ENCODE measurements around the gene CCDC157. TPM values are rescaled to one million over a fixed set of nuclear protein-coding genes. Genes with fewer than 3 reads are reported as not detected.

Gene CCDC157
- total RNA-seq, 1 donor from 2014 or later = 1.7 TPM

DNA sequence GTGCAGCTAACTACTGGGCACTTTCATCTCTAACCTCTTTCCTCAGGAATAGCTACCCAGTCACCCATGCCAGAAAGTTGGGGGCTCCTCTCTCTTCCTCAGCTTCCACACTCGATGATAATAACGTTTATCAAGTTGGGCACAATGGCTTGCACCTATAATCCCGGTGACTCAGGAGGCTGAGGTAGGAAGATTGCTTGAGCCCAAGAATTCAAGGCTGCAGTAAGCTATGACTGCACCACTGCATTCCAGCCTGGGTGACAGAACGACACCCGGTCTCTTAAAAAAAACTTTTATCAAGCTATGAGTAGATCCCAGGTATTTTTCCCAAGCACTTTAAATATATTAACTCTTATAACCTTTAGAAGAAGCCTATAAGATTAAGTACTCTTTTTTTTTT is 2.2 kb upstream of the CCDC157 start:
- DNase-seq (ENCODE audit: low spot score) = no peak

DNA sequence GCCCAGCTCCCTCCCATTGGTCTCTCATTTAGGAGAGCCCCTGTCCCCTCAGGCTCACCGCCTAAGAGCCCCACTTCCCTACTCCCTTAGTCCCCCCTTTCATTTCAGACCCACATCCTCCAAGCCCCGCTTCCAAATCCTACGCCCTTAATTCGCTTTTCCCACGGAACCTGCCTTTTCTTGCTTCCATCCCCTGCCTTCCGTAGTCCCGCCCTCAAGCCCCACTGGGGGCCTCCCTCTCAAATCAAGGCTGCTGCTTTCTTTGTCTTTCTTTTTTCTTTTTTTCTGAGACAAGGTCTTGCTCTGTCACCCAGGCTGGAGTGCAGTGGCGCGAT is 396 bp downstream of the CCDC157 start:
- DNase-seq (ENCODE audit: low spot score) = no peak

DNA sequence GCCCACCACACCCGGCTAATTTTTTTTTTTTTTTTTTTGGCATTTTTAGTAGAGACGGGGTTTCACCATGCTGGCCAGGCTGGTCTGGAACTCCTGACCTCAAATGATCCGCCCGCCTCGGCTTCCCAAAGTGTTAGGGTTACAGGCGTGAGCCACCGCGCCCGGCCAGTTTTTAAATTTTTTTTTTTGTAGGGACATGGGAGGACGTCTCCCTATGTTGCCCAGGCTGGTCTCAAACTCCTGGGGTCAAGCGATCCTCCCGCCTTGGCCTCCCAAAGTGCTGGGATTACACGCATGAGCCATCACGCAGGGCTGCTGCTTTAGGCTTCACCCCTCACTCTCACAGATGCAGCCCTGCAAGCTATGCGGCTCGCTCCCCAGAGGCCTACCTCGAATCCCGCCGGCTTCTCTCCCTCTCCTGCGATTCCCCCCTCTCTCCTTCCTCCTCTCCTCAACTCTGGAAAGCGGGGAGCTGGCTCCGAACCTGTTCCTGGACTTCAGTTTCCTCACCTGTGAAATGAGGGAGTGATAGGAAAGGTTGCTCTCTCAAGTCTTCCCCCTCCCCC is 926 bp downstream of the CCDC157 start:
- no peak for DNase-seq (ENCODE audit: low spot score)

DNA sequence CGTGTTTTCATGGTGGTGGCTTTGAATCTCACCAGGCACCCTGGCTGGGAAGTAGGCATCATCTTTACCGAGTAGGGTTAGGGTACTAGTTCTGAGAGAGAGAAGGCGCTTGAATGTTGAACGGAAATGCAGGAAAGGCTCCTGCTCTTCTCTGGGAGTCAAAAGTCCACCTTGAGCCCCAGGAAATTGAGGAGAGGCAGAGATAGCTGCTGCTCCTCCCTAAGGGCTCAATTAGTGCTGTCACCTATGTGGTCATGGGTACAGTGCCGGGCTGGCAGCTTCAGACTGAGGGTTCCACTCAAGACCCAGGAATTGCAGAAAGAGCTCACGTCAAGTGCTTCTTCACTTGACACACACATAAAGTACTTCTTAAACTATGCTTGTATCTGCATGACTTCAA is 1.7 kb downstream of the CCDC157 start:
- no peak for DNase-seq (ENCODE audit: low spot score)

DNA sequence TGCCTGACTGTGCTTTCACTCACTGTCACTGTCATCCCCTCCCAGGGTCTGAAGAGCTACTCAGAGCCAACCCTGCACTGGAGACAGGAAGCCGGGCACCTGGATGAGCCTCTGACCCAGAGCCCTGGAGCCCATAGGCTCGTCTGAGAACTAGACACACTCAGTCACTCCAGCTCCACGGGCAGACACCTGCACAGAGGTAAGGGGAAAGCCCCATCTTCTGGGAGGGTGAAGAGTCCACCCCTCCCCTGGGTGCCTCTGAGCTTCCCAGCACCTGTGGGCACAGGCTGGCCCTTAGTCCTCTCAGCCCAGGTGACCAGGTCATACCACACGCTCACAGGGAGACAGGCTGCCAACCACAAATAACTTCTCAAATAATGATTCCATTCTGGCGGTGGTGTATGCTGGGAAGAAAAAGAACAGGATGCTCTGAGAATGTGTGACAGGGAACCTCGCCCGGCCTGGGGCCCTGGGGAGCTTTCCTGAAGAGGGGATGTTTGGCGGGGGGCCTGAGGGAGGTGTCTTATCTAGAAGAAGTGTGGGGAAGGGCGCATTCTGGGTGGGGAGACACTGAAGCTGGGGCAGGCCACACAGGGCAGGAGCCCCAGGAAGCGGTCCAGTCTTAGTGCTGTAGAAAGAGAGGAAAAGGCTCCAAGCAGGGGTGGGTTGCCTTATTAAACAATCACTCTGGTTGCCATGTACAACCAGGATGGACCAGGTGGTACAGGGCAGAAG is 5.3 kb downstream of the CCDC157 start:
- DNase-seq (ENCODE audit: low spot score) = no peak

DNA sequence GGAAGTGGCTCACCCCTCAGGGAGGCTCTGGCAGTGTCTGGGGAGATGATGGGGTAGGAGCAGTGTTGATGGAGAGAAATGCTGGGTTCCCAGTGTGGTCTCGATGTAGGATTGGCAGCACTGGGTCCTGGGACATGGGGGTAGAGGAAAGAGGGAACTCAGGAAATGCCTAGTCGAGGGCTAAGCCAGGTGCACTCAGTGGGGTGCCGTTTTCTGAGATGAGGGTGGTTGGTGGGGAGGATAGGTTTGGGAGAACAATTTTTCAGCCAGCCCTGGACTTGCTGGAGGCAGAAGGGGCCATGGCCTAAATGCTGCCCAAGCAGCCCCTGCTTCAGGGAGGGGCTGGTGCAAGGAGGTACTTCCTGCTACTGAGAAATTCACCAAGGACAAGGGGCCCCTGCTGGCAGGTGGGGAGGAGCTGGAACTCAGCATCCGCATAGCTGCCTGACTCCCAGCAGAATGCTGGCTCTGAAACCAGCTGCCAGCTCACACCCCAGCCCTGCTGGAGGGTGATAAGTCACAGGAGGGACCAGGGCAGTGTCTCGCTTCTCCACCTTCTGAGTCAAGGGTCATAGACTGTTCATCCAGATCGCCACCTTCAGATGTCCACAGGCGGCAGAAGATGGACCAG is 6.0 kb downstream of the CCDC157 start:
- no peak for DNase-seq (ENCODE audit: low spot score)

DNA sequence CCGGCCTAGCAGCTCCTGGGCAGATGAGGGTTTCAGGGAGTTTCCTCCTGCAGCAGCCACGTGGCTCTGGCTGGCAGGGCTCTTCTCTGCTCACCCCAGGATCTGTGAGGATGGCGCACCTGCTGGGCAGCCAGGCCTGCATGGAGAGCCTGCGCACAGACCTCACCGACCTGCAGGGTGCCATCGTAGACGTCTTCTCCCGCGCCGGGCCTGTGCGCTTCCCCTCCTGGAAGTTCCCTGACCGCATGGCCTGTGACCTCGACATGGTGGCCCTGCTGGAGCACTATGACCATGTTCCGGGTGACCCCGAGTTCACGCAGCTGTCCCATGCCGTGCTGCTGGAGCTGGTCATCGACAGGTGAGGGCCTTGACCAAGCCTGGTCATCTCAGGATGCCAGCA is 9.1 kb downstream of the CCDC157 start:
- DNase-seq (ENCODE audit: low spot score) = no peak

DNA sequence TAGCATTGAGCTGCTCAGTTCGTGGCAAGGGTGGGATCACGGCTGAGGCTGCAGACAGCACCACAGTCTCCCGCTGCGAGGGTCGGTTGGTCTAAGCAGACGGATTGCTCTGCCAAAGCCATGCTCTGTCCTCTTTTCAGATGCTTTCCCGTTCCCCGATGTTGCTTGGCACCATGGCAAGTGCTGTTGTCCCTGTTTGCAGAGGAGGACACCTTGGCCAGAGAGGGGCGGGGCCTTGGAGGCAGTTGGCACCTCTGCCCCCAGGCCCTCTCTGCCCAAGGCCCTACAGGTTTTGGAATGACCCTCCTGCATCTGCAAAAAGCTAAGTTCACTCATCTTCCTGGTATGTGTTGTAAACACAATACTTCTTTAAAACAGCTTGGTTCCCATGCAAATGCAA is 11.6 kb downstream of the CCDC157 start:
- no peak for DNase-seq (ENCODE audit: low spot score)

DNA sequence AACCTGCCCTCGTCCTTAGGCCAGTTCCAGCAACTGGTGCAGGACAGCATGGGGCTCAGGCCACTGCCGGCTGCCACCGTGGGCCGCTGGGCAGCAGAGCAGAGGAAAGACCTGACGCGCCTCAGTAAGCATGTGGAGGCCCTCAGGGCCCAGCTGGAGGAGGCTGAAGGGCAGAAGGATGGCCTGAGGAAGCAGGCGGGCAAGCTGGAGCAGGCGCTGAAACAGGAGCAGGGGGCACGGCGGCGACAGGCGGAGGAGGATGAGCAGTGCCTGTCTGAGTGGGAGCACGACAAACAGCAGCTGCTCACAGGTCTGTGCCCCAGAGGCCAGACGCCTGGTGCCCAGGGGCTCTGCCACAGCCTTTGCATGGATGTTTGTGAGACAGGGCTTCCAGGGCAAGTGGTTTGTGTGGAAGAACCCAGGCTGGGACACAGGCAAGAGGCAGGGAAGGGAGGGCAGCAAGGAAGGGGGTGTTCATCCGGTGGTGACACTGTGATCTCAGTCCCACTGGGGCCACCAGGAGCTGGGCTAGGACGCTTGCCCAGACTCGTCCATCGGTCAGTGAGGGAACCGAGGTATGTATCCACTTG is 13.9 kb downstream of the CCDC157 start:
- no peak for DNase-seq (ENCODE audit: low spot score)

DNA sequence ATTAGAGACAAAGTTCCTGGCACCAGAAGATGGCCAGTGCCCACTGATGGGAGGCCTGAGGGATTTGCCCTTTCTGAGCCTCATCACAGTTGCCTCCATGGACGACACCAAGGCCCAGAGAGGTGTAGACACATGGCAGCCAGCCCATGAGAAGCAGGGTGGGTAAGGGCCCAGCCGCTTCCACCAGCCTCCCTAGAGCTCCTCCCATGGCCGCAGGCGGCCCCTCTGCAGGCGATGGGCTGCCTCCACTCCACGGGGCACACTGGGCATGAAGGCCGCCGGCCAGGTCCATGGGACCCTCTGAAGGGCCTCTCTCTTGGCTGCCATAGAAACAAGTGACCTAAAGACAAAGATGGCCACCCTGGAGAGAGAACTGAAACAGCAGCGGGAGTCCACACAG is 14.5 kb downstream of the CCDC157 start:
- DNase-seq (ENCODE audit: low spot score) = no peak

DNA sequence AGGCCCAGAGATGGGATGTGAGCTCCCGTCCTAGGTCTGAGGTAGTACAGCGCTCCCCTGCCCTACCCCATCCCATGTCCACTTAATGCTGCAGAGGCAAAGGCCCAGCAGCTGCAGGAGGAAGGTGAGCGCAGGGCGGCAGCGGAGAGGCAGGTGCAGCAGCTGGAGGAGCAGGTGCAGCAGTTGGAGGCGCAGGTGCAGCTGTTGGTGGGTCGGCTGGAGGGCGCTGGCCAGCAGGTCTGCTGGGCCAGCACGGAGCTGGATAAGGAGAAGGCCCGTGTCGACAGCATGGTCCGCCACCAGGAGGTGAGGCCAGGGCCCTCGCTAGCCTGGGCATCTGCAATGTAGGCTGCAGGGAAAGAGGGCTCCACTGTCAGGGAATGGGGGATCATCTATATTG is 15.2 kb downstream of the CCDC157 start:
- DNase-seq (ENCODE audit: low spot score) = no peak

DNA sequence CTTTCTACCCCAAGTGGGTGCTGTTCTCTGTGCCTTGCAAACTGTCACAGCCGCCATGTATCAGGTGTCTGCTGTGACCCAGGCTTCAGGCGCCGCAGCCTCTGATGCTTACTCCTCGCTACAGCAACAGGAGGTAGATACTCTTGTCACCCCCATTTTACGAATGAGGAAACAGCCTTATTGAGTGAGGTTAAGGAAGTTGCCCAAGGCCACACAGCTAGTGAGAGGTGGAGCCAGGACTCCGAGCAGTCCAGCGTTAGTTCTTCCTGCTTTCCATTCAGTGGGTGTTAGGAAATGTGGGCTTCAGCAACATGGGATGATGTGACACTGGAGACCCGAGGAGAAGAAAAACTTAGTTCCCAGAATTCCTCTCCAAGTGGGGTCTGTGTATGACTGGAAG is 16.1 kb downstream of the CCDC157 start:
- DNase-seq (ENCODE audit: low spot score) = no peak

DNA sequence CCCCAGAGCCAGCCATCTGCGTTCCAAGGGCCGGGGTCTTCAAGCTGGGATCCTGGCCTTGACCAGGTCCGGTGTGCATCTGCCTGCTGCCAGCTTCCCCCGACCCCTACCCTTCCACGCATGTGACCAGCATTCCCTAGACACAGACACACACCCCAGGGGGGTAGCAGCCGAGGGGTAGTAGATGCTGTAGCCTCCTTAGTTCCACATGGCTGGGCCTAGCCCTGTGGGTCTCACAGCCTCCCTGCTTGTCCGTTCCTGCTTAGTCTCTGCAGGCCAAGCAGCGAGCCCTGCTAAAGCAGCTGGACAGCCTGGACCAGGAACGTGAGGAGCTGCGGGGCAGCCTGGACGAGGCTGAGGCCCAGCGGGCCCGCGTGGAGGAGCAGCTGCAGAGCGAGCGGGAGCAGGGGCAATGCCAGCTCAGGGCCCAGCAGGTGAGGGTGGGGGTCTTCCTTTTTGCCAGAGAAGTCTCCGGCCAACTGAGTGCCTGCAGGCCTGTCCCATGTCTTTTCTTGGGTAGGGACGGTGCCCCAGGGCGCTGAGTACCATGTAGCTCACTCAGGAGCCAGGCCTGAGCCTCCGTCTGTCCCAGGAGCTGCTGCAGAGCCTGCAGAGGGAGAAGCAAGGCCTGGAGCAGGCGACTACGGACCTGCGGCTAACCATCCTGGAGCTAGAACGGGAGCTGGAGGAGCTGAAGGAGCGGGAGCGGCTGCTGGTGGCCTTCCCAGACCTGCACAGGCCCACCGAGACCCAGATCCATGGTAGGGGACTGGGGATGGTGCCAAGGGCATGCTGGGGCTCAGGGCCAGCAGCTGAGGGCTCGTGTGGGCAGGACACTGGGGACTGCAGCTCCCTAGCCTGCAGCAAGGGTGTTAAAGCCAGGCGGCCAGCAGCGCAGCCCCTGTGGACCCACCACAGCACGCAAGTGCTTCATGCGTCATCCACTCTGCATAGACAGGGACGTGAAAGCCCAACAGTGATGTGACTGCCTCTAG is 16.8 kb downstream of the CCDC157 start:
- no peak for DNase-seq (ENCODE audit: low spot score)

DNA sequence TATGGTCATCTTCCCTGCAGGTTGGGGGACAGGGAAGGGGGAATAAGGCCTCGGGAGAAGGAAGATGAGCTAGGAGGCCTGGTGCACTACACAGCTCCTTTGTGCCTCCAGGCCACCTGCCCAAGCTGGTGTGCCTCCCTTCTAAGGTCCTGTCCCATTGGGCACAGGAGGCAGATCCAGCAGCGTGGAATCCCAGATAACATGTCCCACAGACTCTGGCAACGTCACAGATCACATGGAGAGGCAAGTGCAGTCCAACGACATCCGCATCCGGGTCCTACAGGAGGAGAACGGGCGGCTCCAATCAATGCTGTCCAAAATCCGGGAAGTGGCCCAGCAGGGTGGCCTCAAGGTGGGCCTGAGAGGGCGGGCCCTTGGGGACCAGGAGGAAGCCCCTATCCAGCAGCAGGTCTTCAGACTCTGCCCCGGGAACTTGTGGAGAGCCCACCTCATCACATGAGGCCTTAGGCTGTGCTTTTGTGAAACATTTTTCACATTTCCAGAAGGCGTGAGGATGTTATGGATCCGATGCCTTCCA is 18.6 kb downstream of the CCDC157 start:
- DNase-seq (ENCODE audit: low spot score) = no peak

DNA sequence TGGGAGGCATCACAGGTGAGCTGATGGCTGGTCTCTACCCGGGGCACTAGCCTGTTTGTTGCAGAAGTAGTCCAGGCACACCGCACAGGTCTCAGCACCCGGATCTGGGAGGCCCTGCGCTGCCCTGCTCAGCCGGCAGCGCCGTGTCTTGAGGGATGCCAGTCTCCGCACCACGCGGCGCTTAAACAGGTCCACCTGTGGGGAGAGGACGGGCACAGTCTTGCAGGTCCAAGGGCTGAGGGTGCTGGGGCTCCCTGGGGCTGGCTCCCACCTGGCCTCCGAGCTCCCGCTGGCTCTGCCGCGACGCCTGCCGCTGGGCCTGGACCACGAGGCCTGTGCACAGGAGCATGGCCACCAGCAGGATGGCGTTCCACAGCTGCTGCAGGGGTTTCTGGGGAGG is 23.2 kb downstream of the CCDC157 start:
- no peak for DNase-seq (ENCODE audit: low spot score)

DNA sequence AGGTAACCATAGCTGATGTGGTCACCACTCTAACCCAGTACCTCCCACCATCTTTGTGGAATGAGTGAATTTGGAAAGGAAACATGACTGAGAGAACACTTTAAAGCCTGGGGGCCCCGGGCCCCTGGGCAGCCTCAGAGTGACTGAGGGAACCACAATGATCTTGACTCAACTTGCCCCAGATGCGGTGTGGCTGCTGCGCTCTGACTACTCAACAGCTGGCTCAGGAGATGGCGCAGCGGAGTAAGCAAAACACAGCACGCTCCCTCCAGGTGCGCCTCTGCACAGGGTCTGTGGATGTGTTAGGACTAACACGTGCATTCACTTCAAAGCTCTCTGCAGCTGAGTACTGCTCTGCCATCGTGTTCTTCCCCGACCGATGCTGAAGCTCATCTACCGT is 24.5 kb downstream of the CCDC157 start:
- DNase-seq (ENCODE audit: low spot score) = no peak

DNA sequence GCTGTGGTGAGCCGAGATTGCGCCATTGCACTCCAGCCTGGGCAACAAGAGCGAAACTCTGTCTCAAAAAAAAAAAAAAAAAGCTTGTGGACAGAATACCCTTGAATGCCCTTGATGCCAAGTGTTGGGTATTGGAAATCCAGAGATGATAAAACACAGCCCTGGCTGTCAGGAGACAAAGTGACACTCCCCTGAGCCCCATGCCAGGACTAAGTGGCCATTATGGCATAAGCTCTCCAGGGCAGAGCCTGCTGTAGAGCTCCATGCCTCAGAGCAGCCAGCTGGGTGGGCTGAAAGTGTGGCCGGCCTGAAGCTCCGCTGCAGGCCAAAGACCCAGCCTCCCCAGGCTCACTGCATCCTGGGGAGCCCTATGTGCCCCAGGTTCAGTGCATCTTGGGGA is 25.5 kb downstream of the CCDC157 start:
- DNase-seq (ENCODE audit: low spot score) = no peak

DNA sequence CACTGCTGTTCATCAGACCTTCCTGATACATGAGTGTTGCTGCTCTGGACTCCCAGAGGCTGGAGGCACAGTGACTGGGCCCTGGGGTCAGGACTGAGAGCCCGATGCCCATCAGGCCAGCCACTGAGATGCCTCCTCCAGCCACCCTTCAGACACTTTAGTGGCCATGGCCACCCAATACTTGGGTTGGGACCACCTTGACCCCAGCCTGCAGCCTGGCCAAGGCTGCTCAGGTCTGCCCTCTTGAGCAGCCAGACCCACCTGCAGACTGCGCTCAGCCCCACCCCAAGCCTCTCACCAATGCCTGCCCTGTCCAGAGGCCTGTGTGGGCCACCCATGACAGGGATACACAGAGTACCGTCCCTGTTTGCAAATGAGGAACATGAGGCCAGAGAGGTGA is 26.3 kb downstream of the CCDC157 start:
- no peak for DNase-seq (ENCODE audit: low spot score)

DNA sequence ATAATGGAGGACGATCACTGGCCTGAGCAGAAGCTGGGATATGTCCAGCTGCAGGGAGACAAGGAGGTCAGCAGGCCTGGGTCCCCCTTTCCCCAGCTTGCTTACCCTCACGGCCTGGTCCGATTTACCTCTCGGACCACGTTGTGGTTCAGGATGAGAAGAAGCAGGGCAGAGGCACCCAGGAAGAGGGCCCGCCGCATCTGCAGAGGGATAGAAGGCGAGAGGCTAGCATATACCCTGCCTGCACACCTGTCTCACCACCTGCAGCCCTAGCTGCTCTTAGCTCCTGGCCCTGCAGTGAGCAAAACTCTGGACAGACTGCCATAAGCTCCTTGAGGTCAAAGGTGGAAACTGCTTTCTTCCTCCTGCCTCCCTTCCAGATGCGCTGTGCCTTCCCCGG is 29.1 kb downstream of the CCDC157 start:
- DNase-seq (ENCODE audit: low spot score) = no peak

DNA sequence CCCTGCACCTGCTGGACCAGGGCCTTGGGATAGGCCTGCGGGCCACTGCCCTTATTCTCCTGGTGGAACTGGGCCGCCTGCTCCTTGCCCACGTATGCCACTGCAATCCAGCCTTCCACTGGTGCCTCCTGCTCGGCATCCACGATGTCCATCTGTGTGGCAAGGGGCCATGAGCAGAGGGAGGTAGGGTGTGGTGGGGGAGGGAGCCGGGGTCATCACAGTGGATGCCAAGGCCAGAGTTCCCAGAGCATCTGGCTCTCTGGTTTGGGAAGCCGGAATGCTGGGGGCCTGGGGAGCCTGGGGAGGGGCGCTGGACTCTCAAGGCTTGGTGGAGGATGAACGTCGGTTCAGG is 29.8 kb downstream of the CCDC157 start:
- no peak for DNase-seq (ENCODE audit: low spot score)

DNA sequence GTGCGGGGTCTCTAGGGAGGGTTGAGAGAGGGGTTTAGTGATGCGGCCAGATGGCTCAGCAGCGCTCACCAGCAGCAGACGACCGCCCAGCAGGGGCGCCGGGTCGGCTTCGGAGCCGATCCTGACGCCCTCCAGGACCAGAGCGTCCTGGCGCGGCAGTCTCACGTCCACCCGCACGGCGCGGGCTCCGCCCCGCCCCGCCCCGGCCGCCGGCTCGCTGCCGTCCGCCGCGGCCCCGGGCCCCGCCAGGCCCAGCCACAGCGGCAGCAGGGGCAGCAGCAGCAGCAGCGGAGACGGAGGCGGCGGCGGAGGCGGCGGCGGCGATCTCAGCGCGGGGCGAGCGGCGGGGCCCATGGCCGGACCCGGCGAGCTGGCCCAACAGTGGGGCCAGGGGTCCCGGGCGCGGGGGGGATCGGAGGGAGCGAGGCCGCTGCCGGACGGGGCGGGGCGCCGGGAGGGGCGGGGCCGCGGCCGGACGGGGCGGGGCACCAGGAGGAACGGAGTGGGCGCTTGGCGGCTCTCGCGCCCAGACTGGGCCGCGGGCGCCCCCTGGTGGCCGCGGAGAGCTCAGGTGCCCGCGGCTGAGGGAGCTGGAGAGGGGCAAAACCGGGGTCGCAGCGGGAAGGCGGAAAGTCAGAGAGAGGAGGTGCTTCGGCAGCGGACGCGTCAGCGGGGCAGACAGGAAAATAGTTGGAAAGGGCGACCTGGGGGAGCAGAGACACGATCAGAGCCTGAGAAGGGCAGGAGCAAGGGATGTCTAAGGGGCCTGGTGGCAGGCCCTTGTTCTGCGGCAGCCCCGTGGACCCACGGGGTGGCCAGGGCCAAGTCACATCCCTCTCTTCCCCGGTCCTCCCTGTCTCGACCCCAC is 30.4 kb downstream of the CCDC157 start, which contains the start of gene RNF215:
Gene RNF215 (minus strand): TSS at position 452 of the 868 bp plus-strand sequence. CDS start 98 bp downstream, at position 354.
- peak; percentile 83 for DNase-seq (ENCODE audit: low spot score)

Measured in umbilical cord (tissue), 2 donors.